ENCODE measurements around the gene TMTC2. TPM values are rescaled to one million over a fixed set of nuclear protein-coding genes. Genes with fewer than 3 reads are reported as not detected.
A peak's percentile ranks its signal among the peaks of the same experiment; 100 is the strongest.

TMTC2 gene
- total and polyA plus RNA-seq, 2 experiments from 2014 or later = 0.36 to 5.6 TPM

- no peak overlapping the region for H2AFZ ChIP-seq
- no peaks in the 10 kb centered on the region for H3K36me3 ChIP-seq (ENCODE audit: low read depth)
- no peaks in the 10 kb centered on the region for H3F3A ChIP-seq (ENCODE audit: insufficient read depth)
- peaks cover 3% of the 10 kb centered on the region; the same call in 1 of the 2 replicates for H3K4me1 ChIP-seq (ENCODE audit: insufficient read depth)
- no peak overlapping the region for H3K27ac ChIP-seq
- H4K20me1 ChIP-seq (ENCODE audit: insufficient read depth) = no peaks in the 10 kb centered on the region
- WGBS, 2 experiments (ENCODE audit: low coverage in 1 of 2, low lambda C conversion rate in 2 of 2, missing lambda C conversion rate in 2 of 2) = 72 to 83% methylated on average over 3 of the region's 3 CpGs
- no peak overlapping the region for H3K9ac ChIP-seq
- no peaks in the 10 kb centered on the region for H3K9me2 ChIP-seq (ENCODE audit: insufficient read depth)
- H3K9me3 ChIP-seq (ENCODE audit: low read depth) = no peaks in the 10 kb centered on the region
- H3K4me3 ChIP-seq = no peak overlapping the region
- in situ Hi-C loops (cut with MboI) = no loop called here
- no peak overlapping the region for H3K4me2 ChIP-seq (ENCODE audit: unreplicated experiment)
- TF ChIP-seq EZH2 (IDR thresholded peaks at IDR 0.05; ENCODE audit: insufficient read depth, poor library complexity, severe bottlenecking) (no peak), EZH2phosphoT487 (IDR thresholded peaks at IDR 0.05; ENCODE audit: insufficient read depth, low read depth) (no peak)
- no peak for DNase-seq
- no peaks in the 10 kb centered on the region for H3K79me2 ChIP-seq (ENCODE audit: insufficient read depth)
- no peaks in the 10 kb centered on the region for H3K27me3 ChIP-seq (replicated peaks; ENCODE audit: insufficient read depth)
Observed at GRCh38 chr12:82705774-82706173, 19.1 kb downstream of the TMTC2 start.

- H3K79me2 ChIP-seq (ENCODE audit: insufficient read depth) = no peaks in the 10 kb centered on the region
- DNase-seq = peak; percentile 17
- H3K9me3 ChIP-seq (ENCODE audit: low read depth) = no peaks in the 10 kb centered on the region
- H3K9ac ChIP-seq = no peak overlapping the region
- no peaks in the 10 kb centered on the region for H3K36me3 ChIP-seq (ENCODE audit: low read depth)
- no peaks in the 10 kb centered on the region for H4K20me1 ChIP-seq (ENCODE audit: insufficient read depth)
- no peaks in the 10 kb centered on the region for H3K9me2 ChIP-seq (ENCODE audit: insufficient read depth)
- 20 to 22% methylated on average over 10 of the region's 10 CpGs for WGBS, 2 experiments (ENCODE audit: low coverage in 1 of 2, low lambda C conversion rate in 2 of 2, missing lambda C conversion rate in 2 of 2)
- peaks cover 3% of the 10 kb centered on the region; the same call in 1 of the 2 replicates for H3K4me1 ChIP-seq (ENCODE audit: insufficient read depth)
- no peak overlapping the region for H3K27ac ChIP-seq
- in situ Hi-C loops (cut with MboI) = no loop called here
- no peak for TF ChIP-seq EZH2 (IDR thresholded peaks at IDR 0.05; ENCODE audit: insufficient read depth, poor library complexity, severe bottlenecking)
- TF ChIP-seq EZH2phosphoT487 (IDR thresholded peaks at IDR 0.05; ENCODE audit: insufficient read depth, low read depth) = no peak
- no peaks in the 10 kb centered on the region for H3F3A ChIP-seq (ENCODE audit: insufficient read depth)
- no peaks in the 10 kb centered on the region for H3K27me3 ChIP-seq (replicated peaks; ENCODE audit: insufficient read depth)
- H3K4me2 ChIP-seq (ENCODE audit: unreplicated experiment) = no peak overlapping the region
- no peak overlapping the region for H3K4me3 ChIP-seq
- peak overlapping the region; percentile 56 for H2AFZ ChIP-seq
Observed at GRCh38 chr12:82708061-82708879, 21.6 kb downstream of the TMTC2 start.

GRCh38 chr12:82709794-82710355 lies 23.2 kb downstream of the TMTC2 start:
- Histone ChIP-seq H2AFZ (no peak overlapping the region), H3K9me2 (ENCODE audit: insufficient read depth) (no peaks in the 10 kb centered on the region), H3K79me2 (ENCODE audit: insufficient read depth) (no peaks in the 10 kb centered on the region), H3K4me3 (no peak overlapping the region), H3K4me2 (ENCODE audit: unreplicated experiment) (no peak overlapping the region), H3K27me3 (replicated peaks; ENCODE audit: insufficient read depth) (no peaks in the 10 kb centered on the region), H3K36me3 (ENCODE audit: low read depth) (no peaks in the 10 kb centered on the region), H3F3A (ENCODE audit: insufficient read depth) (no peaks in the 10 kb centered on the region), H3K9ac (no peak overlapping the region), H3K4me1 (ENCODE audit: insufficient read depth) (peaks cover 3% of the 10 kb centered on the region; the same call in 1 of the 2 replicates), H4K20me1 (ENCODE audit: insufficient read depth) (no peaks in the 10 kb centered on the region), H3K9me3 (ENCODE audit: low read depth) (no peaks in the 10 kb centered on the region), H3K27ac (no peak overlapping the region)
- 85 to 93% methylated on average over 2 of the region's 2 CpGs for WGBS, 2 experiments (ENCODE audit: low coverage in 1 of 2, low lambda C conversion rate in 2 of 2, missing lambda C conversion rate in 2 of 2)
- in situ Hi-C loops (cut with MboI) = no loop called here
- TF ChIP-seq EZH2phosphoT487 (IDR thresholded peaks at IDR 0.05; ENCODE audit: insufficient read depth, low read depth) (no peak), EZH2 (IDR thresholded peaks at IDR 0.05; ENCODE audit: insufficient read depth, poor library complexity, severe bottlenecking) (no peak)
- no peak for DNase-seq

GRCh38 chr12:82710741-82711140 lies 24.0 kb downstream of the TMTC2 start:
- peaks cover 3% of the 10 kb centered on the region; the same call in 1 of the 2 replicates for H3K4me1 ChIP-seq (ENCODE audit: insufficient read depth)
- H3K36me3 ChIP-seq (ENCODE audit: low read depth) = no peaks in the 10 kb centered on the region
- in situ Hi-C loops (cut with MboI) = no loop called here
- no peaks in the 10 kb centered on the region for H3K27me3 ChIP-seq (replicated peaks; ENCODE audit: insufficient read depth)
- H3K9me2 ChIP-seq (ENCODE audit: insufficient read depth) = no peaks in the 10 kb centered on the region
- no peaks in the 10 kb centered on the region for H3F3A ChIP-seq (ENCODE audit: insufficient read depth)
- no peak overlapping the region for H3K4me2 ChIP-seq (ENCODE audit: unreplicated experiment)
- no peak for TF ChIP-seq EZH2phosphoT487 (IDR thresholded peaks at IDR 0.05; ENCODE audit: insufficient read depth, low read depth)
- TF ChIP-seq EZH2 (IDR thresholded peaks at IDR 0.05; ENCODE audit: insufficient read depth, poor library complexity, severe bottlenecking) = no peak
- H2AFZ ChIP-seq = no peak overlapping the region
- WGBS, 2 experiments (ENCODE audit: low coverage in 1 of 2, low lambda C conversion rate in 2 of 2, missing lambda C conversion rate in 2 of 2) = 84 to 88% methylated on average over 2 of the region's 2 CpGs
- no peak overlapping the region for H3K9ac ChIP-seq
- no peak for DNase-seq
- H4K20me1 ChIP-seq (ENCODE audit: insufficient read depth) = no peaks in the 10 kb centered on the region
- H3K9me3 ChIP-seq (ENCODE audit: low read depth) = no peaks in the 10 kb centered on the region
- H3K27ac ChIP-seq = no peak overlapping the region
- H3K4me3 ChIP-seq = no peak overlapping the region
- no peaks in the 10 kb centered on the region for H3K79me2 ChIP-seq (ENCODE audit: insufficient read depth)

Measured in GM23248 (cell line).